Measurements from ENCODE around the gene FFAR4.

Gene FFAR4

GRCh38 chr10:93576888-93577287, 10.4 kb downstream of the FFAR4 start:
- H3K27ac ChIP-seq (replicated peaks), result no peak overlapping the region
- no peaks in the 10 kb centered on the region for H3K27me3 ChIP-seq (ENCODE audit: insufficient read depth, poor library complexity, severe bottlenecking)
- no peak overlapping the region for H3K4me3 ChIP-seq (replicated peaks; ENCODE audit: insufficient read depth, low read length)
- TF ChIP-seq GABPA (IDR thresholded peaks at IDR 0.05; ENCODE audit: low read depth) (no peak), SPI1 (IDR thresholded peaks at IDR 0.05; ENCODE audit: borderline replicate concordance, low read depth) (no peak), REST (IDR thresholded peaks at IDR 0.05; ENCODE audit: insufficient replicate concordance, low read depth) (no peak), POLR2AphosphoS5 (IDR thresholded peaks at IDR 0.05; ENCODE audit: low read depth) (no peak), CTCF (IDR thresholded peaks at IDR 0.05; ENCODE audit: insufficient read depth, low read length) (no peak)
- no peak for DNase-seq (ENCODE audit: low read depth in 1 of 2, low spot score in 1 of 2)

GRCh38 chr10:93577565-93577964, 11.1 kb downstream of the FFAR4 start:
- no peak overlapping the region for H3K27ac ChIP-seq (replicated peaks)
- no peaks in the 10 kb centered on the region for H3K27me3 ChIP-seq (ENCODE audit: insufficient read depth, poor library complexity, severe bottlenecking)
- no peak for DNase-seq (ENCODE audit: low read depth in 1 of 2, low spot score in 1 of 2)
- no peak overlapping the region for H3K4me3 ChIP-seq (replicated peaks; ENCODE audit: insufficient read depth, low read length)
- TF ChIP-seq GABPA (IDR thresholded peaks at IDR 0.05; ENCODE audit: low read depth), result no peak
- no peak for TF ChIP-seq SPI1 (IDR thresholded peaks at IDR 0.05; ENCODE audit: borderline replicate concordance, low read depth)
- TF ChIP-seq POLR2AphosphoS5 (IDR thresholded peaks at IDR 0.05; ENCODE audit: low read depth), result no peak
- TF ChIP-seq CTCF (IDR thresholded peaks at IDR 0.05; ENCODE audit: insufficient read depth, low read length), result no peak
- TF ChIP-seq REST (IDR thresholded peaks at IDR 0.05; ENCODE audit: insufficient replicate concordance, low read depth), result no peak

GRCh38 chr10:93579089-93579488, 12.6 kb downstream of the FFAR4 start:
- DNase-seq (ENCODE audit: low read depth in 1 of 2, low spot score in 1 of 2), result no peak
- no peak overlapping the region for H3K27ac ChIP-seq (replicated peaks)
- no peak overlapping the region for H3K4me3 ChIP-seq (replicated peaks; ENCODE audit: insufficient read depth, low read length)
- no peaks in the 10 kb centered on the region for H3K27me3 ChIP-seq (ENCODE audit: insufficient read depth, poor library complexity, severe bottlenecking)
- TF ChIP-seq CTCF (IDR thresholded peaks at IDR 0.05; ENCODE audit: insufficient read depth, low read length) (no peak), SPI1 (IDR thresholded peaks at IDR 0.05; ENCODE audit: borderline replicate concordance, low read depth) (no peak), REST (IDR thresholded peaks at IDR 0.05; ENCODE audit: insufficient replicate concordance, low read depth) (no peak), GABPA (IDR thresholded peaks at IDR 0.05; ENCODE audit: low read depth) (no peak), POLR2AphosphoS5 (IDR thresholded peaks at IDR 0.05; ENCODE audit: low read depth) (no peak)
